CD1c-positive myeloid dendritic cell (primary cell): Measurements from ENCODE around the gene LRP1B.

Source experiments
- DNase-seq: peaks from one replicate; pipeline ENCODE4 v3.0.0-alpha.2; 2016; ENCODE audit errors: extremely low spot score

The LRP1B gene

DNA sequence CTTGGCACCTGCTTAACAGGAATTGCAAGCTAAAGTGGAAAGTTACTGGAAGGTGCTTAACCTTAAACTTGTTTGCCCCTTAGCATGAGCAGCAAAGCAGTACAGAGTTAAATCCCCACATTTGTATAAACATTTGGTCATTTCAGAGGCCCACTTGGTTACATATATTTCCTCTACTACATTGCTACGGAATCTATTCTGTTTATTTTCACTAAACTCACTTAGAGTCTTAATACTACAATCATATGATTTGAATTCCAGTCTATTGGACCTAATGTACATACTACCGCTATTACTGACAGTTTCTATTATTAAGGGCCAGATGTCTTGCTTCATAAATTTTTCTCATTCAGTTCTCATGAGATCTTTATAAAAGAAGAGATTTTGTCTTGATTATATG is 1294.0 kb downstream of the LRP1B start:
- DNase-seq = no peak

DNA sequence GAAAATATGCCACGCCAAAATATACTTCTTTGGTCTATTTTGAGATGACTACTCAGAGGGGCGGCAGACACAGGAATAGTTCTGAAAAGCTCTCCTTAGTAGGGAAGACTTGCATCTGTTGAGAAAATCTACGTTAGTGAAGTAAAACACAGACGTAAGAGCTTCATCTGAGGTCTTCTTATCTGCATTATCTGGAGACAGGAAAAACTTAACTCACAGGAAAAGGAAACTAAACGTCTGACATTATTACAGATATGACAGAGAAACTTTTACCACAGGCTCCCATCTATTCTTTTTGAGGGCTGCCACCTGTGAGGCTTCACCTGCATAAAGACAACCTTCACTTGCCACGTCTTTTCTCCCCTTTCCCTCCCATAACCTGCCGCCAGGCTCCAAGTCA is 1295.7 kb downstream of the LRP1B start:
- DNase-seq = no peak

DNA sequence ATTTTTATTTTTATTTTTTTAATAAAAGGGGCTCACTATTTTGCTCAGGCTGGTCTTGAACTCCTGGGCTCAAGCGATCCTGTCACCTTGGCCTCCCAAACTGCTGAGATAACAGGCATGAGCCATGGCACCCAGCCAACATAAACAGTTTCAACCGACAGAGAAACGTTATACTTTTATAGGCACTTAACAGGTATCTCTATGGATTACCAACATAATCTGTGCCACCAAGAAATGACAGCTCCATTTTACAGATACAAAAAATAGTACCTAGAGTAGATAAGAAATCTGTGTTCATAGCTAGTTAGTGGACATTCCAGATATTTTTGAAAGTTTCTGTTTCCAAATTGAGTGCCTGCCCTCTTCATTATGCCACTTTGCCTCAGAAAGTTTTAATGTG is 1316.7 kb downstream of the LRP1B start:
- no peak for DNase-seq

DNA sequence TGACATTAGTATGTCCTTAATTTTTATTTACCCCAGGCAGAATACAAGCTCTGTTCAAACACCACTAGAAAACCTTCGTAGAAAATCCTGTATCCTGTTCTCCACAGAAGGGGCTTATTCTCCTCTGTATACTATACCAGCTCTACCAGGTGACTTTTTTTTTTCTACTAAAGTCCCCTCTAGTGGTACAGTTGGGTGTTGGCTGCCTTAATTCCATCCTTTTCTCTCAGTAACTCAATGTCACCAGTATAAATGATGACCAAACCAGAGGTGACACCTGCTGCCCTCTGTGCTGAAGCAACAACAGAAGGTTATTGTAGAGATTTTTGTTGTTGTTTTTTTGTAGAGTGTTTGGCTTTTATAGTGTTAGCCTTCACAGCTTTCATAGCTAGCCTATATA is 1322.0 kb downstream of the LRP1B start:
- no peak for DNase-seq

DNA sequence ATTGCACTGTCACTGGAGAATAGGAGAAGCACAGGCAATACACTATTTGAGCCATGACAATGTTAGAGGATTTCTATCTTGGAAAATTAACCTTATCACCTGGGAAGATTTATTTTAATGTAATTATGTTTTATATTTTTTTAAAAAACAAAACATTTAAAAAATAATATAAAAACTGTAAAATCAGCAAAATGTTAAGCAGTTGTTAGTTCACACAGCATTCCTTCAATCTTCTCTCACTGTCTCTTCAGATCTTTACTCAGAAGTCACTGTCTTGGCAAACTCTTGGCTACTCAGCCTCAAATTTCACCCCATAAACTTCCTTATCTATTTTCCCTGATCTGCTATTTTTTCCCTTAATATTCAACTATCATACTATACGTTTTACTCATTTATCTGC is 1322.6 kb downstream of the LRP1B start:
- DNase-seq = no peak

DNA sequence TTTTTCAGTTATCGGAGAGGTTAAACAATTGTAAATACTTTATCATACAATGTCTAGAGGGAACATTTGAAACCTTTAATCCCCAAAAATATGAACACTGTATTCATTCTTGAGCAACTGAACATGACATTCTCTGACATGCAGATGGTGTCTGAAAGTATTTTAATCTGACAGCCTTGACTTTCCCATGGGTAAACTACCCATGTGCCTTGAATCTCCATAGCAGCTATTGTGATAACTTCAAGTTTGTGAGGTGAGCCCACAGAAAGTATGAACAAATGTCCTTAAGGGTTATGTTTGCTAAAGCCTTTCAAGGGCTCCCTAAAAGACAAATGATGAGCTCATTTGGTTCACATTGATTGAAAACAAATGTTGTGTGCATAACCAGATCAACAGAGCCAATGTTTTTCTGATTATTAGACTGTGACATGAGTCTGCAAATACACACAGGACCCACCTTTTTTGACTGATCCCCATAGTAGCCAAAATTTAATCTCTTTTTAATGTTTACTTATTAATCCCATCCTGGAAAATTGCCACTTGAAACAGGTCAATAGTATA is 1326.0 kb downstream of the LRP1B start:
- no peak for DNase-seq

DNA sequence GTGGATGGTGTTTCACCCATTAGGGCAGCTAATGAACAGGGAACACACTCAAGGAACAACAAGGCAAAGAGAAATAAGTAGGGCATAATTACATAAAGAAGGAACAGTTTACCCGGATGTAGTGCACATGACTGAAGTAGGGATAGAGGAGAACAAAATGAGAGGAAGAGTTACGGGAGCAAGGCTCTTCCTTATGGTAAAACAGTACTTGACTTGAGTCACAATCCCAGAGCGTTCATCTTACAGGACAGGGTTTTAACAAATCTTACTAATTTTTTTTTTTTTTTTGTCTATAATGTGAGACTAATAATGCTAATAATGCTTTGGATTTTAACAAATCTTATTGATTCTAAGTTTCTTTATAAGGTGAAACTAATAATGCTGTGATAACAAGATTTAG is 1329.5 kb downstream of the LRP1B start:
- DNase-seq = no peak

DNA sequence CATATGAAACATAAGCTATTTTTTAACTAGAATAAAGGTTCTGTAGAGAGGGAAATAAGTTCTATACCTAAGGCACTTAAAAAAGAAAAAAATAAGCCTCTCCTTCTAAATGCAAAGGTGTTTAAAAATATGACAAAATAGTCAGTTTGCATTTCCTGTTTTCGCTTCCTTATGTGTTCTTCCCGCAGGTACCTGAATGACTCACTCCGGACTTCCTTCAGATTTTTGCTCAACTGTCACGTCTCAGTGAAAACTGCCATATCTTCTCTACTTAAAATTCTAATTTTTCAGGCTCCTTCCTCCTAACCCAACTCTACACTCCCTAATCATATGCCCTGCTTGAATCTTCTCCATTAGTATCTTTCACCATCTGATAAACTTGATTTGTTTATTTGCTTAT is 1333.1 kb downstream of the LRP1B start:
- no peak for DNase-seq

DNA sequence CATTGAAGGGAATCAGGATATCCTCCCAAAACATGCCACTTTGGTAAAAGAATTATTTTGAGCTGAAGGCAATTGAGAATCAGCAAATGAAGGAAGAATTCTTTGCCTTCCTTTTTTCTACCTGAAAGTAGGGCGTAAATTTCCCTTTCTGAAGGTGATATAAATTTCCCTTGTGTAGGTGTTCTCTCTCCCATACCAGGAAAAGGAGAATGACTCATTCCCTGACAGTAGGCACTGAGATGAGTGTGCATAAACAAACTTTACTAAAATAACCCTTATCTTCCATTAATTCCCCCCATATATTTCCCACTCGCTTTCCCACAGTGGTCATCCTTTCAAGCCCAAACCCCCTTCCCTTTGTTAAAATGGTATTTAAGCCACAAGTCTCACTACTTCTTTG is 1339.0 kb downstream of the LRP1B start:
- no peak for DNase-seq

DNA sequence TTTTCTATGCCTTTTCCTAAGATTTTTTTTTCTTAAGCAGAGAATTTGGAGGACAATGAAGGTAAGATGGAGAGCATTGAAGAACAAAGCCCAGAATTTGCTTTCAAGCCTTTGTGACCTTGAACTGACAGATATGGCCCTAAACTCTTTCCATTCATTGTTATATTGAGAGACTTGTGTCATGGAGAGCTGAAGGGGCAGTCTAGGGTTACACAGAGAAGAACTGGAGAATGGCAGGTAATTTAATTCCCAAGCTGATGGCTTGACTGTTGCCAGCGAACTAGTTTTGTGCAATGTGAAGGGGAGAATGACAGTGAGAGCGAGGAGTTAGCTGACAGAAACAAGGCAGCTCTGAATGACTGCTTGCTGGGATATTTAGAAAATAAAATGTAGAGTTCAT is 1344.2 kb downstream of the LRP1B start:
- no peak for DNase-seq

DNA sequence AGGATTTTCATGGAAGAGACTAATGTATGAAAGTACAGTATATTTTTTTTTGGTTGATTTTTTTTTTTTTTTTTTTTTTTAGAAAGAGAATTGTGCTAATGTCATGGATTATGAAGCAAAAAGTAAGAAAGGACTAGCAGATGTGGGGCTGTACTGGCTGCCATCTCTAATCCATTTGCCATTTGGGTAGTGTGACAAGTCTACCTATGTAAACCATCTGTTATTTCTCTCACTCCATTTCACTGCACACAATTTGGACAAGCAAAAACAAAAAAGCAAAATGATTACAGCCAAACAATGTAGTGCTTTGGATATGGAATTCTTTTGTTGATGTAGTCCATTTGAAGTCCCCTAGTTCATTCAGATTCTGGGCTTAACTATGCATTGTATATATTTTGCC is 1355.4 kb downstream of the LRP1B start:
- no peak for DNase-seq

DNA sequence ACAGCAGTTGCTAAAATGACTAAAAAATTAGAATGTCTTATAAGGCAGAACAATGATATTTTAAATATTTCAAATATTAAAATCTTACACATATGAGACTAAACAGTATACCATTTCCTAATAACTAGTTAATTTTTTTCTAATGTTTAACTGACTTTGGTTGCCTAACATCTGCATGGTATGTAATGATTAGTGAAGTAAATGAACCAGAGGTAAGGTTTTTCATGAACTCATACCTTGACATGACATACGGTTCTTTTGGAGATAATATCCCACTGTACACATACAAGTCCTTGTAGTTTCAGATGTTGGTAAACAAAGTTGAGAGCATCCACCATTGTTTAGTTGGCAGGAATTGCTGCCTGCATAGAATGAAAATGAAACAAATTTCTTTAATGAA is 1360.2 kb downstream of the LRP1B start:
- no peak for DNase-seq

DNA sequence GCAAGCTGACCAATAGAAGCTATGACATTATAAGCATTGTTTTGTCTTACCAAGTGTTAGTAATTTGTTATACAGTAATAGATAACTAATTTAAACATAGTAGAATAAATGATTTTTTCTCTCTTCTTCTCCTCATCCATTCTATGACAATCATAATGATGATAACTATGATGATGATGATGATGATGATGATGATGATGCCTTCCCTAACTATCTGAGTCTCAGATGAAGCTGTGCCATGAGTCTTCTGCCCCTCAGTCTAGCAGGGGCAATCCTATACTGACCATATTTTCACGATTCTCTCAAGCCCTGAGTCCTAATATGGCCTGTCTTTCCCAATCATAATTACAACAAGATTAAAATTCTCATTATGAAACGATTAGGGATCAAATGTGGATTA is 1369.0 kb downstream of the LRP1B start:
- DNase-seq = no peak

DNA sequence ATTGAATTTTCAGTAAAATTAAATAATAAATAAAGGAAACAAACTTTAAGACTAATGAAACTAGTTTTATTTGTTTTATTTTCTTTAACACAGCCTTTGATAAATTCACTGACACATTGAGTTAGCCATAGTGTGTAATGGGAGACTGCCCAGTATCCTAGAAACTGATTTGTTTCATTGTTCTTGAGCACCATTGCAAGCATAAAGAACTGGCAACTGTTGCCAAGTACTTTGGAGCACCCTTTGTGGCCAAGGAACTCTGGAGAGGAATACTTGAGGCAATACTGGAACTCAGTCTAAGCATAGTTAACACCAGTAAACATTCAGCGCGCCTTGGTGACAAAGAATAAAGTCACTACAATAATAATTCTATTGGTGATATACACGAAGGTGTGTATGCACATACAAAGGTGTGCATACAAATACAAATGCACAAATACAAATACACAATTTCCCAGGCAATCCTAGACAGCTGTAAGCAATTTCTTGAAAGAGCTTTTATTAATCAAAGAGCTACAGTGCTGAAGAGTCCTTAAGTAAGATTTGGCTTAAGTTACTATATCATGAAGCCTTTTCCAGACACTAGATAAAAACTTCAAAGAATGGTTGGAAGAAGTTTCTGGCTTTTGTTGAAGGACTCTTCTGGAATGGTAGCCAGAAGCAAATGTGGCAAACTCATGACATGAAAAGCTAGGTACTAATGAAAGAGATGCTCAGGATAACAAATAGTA is 1371.2 kb downstream of the LRP1B start:
- DNase-seq = no peak

DNA sequence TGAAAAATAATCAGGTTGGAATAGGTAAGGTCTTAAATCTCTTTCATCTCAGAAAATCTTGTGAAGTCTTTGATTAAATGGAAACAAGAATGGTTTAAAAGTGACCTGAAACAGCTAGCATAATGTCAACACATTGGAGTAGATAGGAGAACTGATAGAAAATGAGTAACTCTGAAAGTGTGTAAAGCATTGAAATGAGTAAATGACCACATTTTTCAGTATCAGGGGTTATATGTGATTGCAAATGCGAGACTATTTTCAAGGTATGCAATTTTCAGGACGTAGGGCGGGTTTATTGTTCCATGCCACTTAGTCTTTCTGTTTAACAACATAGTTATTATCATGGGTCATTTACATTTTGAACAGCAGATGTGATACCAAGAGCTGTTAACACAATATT is 1383.2 kb downstream of the LRP1B start:
- DNase-seq = no peak

DNA sequence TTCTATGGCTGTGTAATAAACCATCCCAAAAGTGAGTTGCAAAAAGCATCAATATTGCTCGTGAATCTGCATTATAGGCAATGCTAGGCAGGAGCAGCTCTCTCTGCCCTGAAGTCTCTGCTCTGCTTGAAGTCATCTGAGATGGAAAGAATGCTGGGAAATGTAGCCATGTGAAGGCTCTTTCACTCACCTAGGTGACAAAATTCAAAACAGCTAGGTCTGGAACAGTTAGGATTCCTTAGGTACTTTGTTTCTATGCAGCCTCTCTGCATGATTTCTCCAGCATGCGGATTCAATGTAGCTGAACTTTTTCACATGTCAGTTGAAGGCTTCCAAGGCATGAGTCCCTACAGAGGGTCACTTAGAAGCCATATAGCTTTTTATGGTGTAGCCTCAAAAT is 1383.7 kb downstream of the LRP1B start:
- no peak for DNase-seq

DNA sequence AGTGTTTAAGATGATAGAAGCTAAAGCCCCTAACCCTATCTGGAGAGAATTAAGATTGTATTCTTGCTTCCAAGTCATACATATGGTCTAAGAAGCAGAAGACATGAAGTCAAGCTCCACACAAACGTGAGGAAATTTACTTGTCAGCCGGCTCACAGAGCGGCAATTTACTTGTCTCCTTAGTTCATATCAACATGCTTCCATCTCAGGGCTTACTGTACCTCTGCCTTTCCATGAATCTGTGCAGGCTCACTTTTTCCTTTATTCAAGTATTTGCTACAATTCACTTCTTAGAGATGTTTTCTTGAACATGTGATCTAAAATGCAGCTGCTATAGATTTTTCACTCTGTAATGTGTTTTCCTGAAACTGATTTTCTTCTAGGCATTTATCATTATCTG is 1386.4 kb downstream of the LRP1B start:
- no peak for DNase-seq

DNA sequence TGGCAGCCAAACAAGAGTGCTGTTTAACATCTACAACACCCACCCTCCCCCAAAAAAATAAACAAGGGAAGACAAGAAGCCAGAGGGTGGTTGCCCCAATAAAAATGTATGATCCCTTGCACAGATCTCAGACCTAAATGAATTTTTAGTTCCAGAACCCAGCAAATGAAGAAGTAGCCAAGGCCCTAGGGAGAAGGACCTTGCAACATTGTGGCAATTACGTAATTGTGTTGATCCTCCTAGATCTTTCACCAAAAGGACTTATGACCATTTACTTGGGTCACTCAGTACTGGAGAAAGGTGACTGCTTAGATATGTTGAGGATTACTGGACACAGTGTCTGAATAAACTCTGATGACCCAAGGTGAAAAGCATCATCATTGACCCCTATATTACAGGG is 1393.8 kb downstream of the LRP1B start:
- no peak for DNase-seq

DNA sequence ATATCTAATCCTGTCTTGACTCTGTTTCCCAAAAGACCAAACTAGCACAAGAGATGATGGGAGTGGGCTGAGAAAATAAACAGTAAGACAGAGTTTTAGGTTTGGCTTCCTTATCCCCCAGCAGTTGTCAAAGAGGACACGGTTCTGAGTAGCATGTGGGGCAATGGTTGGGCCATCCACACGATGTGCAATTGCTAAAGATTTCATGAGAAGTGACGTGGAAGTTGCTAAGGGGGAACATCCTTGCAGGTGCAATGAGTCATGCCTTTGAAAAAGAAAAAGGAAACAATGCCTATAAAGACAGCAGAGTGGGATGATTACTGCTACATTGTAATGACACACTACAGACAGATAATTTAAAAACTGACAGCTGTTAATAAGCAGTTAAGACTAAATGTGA is 1395.8 kb downstream of the LRP1B start:
- DNase-seq = no peak

DNA sequence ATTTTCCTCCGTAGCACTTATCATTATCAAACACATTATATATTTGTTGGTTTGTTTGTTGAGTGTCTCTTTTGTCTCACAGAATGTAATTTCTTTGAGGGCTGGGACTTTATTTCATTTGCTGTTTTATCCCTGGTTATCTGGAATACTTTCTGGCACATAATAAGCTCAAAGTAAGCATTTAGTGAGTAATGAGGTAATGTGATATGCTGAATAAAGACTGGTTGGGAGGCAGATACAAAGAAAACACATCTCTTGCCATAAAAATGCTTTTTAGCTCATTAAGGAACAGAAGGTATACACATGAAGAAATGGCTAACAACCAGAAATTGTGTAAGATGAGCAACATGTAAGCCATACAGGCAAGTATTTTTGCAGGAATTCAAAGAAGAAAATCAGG is 1411.8 kb downstream of the LRP1B start:
- no peak for DNase-seq

DNA sequence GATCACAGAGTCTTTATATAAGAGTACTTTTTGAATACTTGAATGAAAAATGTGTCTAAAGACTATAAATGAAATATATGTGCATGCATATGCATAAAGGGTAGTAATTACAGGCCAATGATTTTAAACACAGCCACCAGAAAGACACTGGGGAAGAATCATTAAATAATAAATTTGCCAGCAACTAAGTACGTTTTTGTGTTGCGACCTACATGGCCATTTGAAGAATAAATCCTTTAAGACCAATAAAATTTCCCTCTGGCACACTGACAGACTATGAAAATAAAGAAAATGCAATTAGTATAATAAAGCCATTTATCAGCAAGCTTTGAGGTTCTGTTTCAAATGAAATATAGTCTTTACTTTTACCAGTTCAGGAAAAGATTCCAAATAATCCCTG is 1413.3 kb downstream of the LRP1B start:
- DNase-seq = no peak

DNA sequence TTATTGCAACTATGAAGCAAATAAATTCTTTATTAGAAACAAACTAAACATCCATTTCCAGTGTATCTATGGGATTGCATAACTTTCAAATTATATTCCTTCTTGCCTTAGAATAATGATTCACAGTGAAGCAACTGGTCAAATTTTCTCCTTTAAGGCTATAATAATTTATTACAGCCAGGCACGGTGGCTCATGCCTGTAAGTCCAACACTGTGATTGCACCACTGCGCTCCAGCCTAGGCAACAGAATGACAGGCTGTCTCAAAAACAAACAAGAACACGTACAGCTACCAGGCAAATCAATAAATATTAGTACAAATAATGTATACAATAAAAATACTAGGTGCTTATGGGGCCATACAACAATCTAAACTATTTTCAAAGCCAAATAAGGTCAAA is 1416.2 kb downstream of the LRP1B start:
- no peak for DNase-seq

DNA sequence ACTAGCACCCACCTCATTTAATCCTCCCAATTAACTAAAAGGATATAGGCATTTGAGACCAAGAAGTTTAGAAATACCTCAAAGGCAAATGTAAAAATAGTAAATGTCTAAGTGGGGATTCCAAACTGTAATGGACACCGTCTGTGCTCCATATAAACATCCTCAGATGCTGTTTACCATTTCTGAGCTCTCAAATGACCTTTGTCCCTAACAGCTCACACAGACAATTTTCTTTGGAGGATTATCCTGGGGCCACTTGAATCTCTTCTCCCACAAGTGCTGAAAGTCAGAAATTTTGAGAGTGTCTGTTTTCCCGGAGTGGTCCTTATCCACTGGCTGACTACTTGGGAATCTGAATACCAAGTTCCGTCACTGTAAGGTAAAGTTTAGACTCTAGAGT is 1418.9 kb downstream of the LRP1B start:
- DNase-seq = no peak

DNA sequence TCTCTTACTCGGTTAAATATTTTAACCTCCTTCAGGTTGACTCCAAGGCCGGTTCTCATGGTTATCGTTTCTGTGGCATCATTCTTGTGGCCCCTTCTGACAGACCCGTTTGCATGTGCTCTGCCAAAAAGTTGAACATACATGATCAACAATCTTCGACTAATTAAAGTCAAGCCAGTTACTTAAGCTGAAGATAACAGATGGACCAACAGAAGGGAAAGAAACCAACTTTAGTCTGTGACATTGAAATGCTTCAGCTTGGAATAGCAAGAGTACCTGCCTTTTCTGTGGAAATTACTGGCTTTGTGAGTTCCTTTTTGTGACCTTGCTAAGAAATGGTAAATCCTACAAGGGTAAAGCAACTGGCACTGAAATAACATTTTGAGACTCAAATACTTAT is 1429.1 kb downstream of the LRP1B start:
- no peak for DNase-seq
